ENCODE measurements around the gene DPP6. TPM values are rescaled to one million over a fixed set of nuclear protein-coding genes. Genes with fewer than 3 reads are reported as not detected.

DPP6 gene
- total RNA-seq, 1 donor from 2014 or later = 2.2 TPM

GRCh38 chr7:154804449-154804848 is 752.3 kb downstream of the DPP6 start:
- H3K36me3 Mint-ChIP-seq (ENCODE audit: low read depth) = no peaks in the 10 kb centered on the region
- H3K9me3 Mint-ChIP-seq = no peaks in the 10 kb centered on the region
- TF ChIP-seq CTCF (conservative IDR thresholded peaks at IDR 0.05) = no peak
- no peaks in the 10 kb centered on the region for H3K4me1 Mint-ChIP-seq
- H3K27ac Mint-ChIP-seq (ENCODE audit: unreplicated experiment) = no peak overlapping the region
- no peak overlapping the region for H3K4me3 Mint-ChIP-seq
- DNase-seq (ENCODE audit: low read depth, low spot score) = no peak
- peaks cover 12% of the 10 kb centered on the region for H3K27me3 Mint-ChIP-seq (ENCODE audit: low read depth)

- Mint-ChIP-seq H3K27ac (ENCODE audit: unreplicated experiment) (no peak overlapping the region), H3K4me3 (no peak overlapping the region), H3K27me3 (ENCODE audit: low read depth) (peaks cover 17% of the 10 kb centered on the region), H3K9me3 (peaks cover 19% of the 10 kb centered on the region), H3K36me3 (ENCODE audit: low read depth) (peaks cover 6% of the 10 kb centered on the region), H3K4me1 (no peaks in the 10 kb centered on the region)
- TF ChIP-seq CTCF (conservative IDR thresholded peaks at IDR 0.05) = no peak
- DNase-seq (ENCODE audit: low read depth, low spot score) = no peak
These were observed 759.8 kb downstream of the DPP6 start for GRCh38 chr7:154812027-154812426.

- H3K27me3 Mint-ChIP-seq (ENCODE audit: low read depth) = peaks cover 19% of the 10 kb centered on the region
- H3K36me3 Mint-ChIP-seq (ENCODE audit: low read depth) = peaks cover 2% of the 10 kb centered on the region
- no peak overlapping the region for H3K27ac Mint-ChIP-seq (ENCODE audit: unreplicated experiment)
- no peak for TF ChIP-seq CTCF (conservative IDR thresholded peaks at IDR 0.05)
- H3K9me3 Mint-ChIP-seq = peaks cover 14% of the 10 kb centered on the region
- H3K4me1 Mint-ChIP-seq = no peaks in the 10 kb centered on the region
- H3K4me3 Mint-ChIP-seq = no peak overlapping the region
- DNase-seq (ENCODE audit: low read depth, low spot score) = no peak
These were observed 765.2 kb downstream of the DPP6 start for GRCh38 chr7:154817224-154817896.

- H3K4me3 Mint-ChIP-seq = no peak overlapping the region
- H3K9me3 Mint-ChIP-seq = no peaks in the 10 kb centered on the region
- H3K27ac Mint-ChIP-seq (ENCODE audit: unreplicated experiment) = no peak overlapping the region
- no peak for DNase-seq (ENCODE audit: low read depth, low spot score)
- H3K36me3 Mint-ChIP-seq (ENCODE audit: low read depth) = no peaks in the 10 kb centered on the region
- H3K4me1 Mint-ChIP-seq = no peaks in the 10 kb centered on the region
- peaks cover 49% of the 10 kb centered on the region for H3K27me3 Mint-ChIP-seq (ENCODE audit: low read depth)
- no peak for TF ChIP-seq CTCF (conservative IDR thresholded peaks at IDR 0.05)
These were observed 774.8 kb downstream of the DPP6 start for GRCh38 chr7:154827007-154827406.

- peak; percentile 47 for TF ChIP-seq CTCF (conservative IDR thresholded peaks at IDR 0.05)
- H3K4me3 Mint-ChIP-seq = no peak overlapping the region
- no peak for DNase-seq (ENCODE audit: low read depth, low spot score)
- H3K36me3 Mint-ChIP-seq (ENCODE audit: low read depth) = no peaks in the 10 kb centered on the region
- no peak overlapping the region for H3K27ac Mint-ChIP-seq (ENCODE audit: unreplicated experiment)
- no peaks in the 10 kb centered on the region for H3K4me1 Mint-ChIP-seq
- peaks cover 33% of the 10 kb centered on the region for H3K27me3 Mint-ChIP-seq (ENCODE audit: low read depth)
- no peaks in the 10 kb centered on the region for H3K9me3 Mint-ChIP-seq
These were observed 780.5 kb downstream of the DPP6 start for GRCh38 chr7:154832557-154833138.
